Glutamatergic neuron (in vitro differentiated cells): ENCODE results near the gene DNAH2. TPM values are rescaled to one million over a fixed set of nuclear protein-coding genes. Genes with fewer than 3 reads are reported as not detected.

ENCODE experiments used
- DNase-seq: peaks from one replicate; pipeline ENCODE4 v3.0.0; 2022
- H3K27ac Mint-ChIP-seq: one replicate; pipeline ENCODE4 v1.8.0; 2020; ENCODE audit warnings: mild to moderate bottlenecking, mixed read lengths, inconsistent platforms; ENCODE audit not compliant: unreplicated experiment
- H3K27me3 Mint-ChIP-seq: one replicate; pipeline ENCODE4 v1.8.0; 2020; ENCODE audit warnings: mild to moderate bottlenecking, moderate library complexity, mixed read lengths, inconsistent platforms; ENCODE audit not compliant: unreplicated experiment
- H3K36me3 Mint-ChIP-seq: one replicate; pipeline ENCODE4 v1.8.0; 2020; ENCODE audit warnings: mild to moderate bottlenecking, mixed read lengths, inconsistent platforms; ENCODE audit not compliant: unreplicated experiment
- H3K4me1 Mint-ChIP-seq: one replicate; pipeline ENCODE4 v1.8.0; 2020; ENCODE audit warnings: mild to moderate bottlenecking, low read depth, mixed read lengths, inconsistent platforms; ENCODE audit not compliant: unreplicated experiment
- H3K4me3 Mint-ChIP-seq: one replicate; pipeline ENCODE4 v1.8.0; 2020; ENCODE audit warnings: mild to moderate bottlenecking, mixed read lengths, inconsistent platforms; ENCODE audit not compliant: unreplicated experiment
- H3K9me3 Mint-ChIP-seq: one replicate; pipeline ENCODE4 v1.8.0; 2020; ENCODE audit warnings: mild to moderate bottlenecking, moderate library complexity, mixed read lengths, inconsistent platforms; ENCODE audit not compliant: unreplicated experiment
- total RNA-seq: library from RNA; stranded (reverse); fragmentation: NEBNext Ultra II Directional; extraction: Animal tissue kit (Norgen Biotek cat#: 25700); gene quantifications from one replicate; pipeline ENCODE4 v1.2.1, GENCODE V29; 2021; ENCODE audit not compliant: unreplicated experiment
- TF ChIP-seq, protein P1 (sequence below): fragments of 200-600 bp; sonication (generic); IDR thresholded peaks from one replicate; pipeline ENCODE4 v1.5.0; 2021; ENCODE audit not compliant: partially characterized antibody, unreplicated experiment

The DNAH2 gene
- total RNA-seq, 1 donor from 2014 or later = 0.07 TPM

DNA sequence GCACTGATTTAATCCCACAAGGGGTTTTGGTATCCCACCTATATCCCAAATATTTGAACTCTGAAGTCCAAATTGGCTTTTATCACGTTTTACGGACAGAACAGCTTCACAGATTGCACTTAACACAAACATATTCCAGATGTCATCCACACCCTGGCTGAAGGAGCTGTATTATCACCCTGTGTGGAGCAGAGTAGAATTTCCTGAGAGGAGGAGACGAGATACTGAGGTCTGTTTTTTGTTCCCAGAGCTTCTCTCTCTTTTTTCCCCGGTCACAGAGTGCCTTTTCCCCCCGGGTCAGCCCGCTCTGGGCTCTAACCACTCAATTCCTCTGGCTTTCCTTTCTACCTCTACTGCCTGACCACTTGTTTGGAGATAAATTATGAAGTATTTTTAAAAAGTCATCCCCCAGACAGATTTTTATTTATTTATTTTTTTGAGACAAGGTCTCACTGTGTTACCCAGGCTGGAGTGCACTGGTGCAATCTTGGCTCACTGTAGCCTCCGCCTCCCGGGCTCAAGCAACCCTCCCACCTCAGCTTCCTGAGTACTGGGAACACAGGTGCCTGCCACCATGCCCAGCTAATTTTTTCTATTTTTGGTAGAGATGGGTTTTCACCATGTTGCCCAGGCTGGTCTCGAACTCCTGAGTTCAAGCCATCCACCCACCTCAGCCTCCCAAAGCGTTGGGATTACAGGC is 30.7 kb downstream of the DNAH2 start:
- Mint-ChIP-seq H3K36me3 (peaks cover 5% of the 10 kb centered on the region), H3K4me3 (no peak overlapping the region), H3K9me3 (peaks cover 3% of the 10 kb centered on the region), H3K4me1 (no peaks in the 10 kb centered on the region), H3K27me3 (no peaks in the 10 kb centered on the region), H3K27ac (no peak overlapping the region)
- no peak for DNase-seq
- TF ChIP-seq, protein P1, sequence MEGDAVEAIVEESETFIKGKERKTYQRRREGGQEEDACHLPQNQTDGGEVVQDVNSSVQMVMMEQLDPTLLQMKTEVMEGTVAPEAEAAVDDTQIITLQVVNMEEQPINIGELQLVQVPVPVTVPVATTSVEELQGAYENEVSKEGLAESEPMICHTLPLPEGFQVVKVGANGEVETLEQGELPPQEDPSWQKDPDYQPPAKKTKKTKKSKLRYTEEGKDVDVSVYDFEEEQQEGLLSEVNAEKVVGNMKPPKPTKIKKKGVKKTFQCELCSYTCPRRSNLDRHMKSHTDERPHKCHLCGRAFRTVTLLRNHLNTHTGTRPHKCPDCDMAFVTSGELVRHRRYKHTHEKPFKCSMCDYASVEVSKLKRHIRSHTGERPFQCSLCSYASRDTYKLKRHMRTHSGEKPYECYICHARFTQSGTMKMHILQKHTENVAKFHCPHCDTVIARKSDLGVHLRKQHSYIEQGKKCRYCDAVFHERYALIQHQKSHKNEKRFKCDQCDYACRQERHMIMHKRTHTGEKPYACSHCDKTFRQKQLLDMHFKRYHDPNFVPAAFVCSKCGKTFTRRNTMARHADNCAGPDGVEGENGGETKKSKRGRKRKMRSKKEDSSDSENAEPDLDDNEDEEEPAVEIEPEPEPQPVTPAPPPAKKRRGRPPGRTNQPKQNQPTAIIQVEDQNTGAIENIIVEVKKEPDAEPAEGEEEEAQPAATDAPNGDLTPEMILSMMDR = no peak

DNA sequence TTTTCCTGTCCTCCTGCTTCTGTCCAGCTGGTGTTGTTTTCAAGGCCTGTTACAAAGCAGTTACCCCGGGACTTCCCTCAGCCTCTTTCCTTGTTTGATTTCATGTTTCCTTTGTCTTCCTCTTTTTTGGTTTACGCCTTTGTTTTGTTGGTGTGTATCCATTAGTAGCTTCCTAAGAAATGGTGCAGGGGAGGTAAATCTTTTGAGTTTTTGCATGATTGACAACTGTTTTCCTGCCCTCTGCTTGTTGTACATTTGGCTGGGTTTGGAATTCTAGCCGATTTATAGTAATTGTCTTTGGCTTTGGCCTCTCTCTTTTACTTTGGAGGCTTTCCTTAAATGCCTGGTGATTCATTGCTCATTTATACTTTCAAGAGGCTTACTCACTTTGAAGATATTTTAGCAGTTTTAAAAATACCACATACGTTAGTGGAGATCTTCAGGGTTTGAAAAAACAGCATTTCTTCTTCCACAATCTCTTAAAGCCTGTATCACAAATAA is 32.8 kb downstream of the DNAH2 start:
- Mint-ChIP-seq H3K4me3 (no peak overlapping the region), H3K36me3 (peaks cover 5% of the 10 kb centered on the region), H3K4me1 (no peaks in the 10 kb centered on the region), H3K27ac (no peak overlapping the region), H3K9me3 (no peaks in the 10 kb centered on the region), H3K27me3 (peaks cover 2% of the 10 kb centered on the region)
- TF ChIP-seq, protein P1 = no peak
- DNase-seq = no peak

DNA sequence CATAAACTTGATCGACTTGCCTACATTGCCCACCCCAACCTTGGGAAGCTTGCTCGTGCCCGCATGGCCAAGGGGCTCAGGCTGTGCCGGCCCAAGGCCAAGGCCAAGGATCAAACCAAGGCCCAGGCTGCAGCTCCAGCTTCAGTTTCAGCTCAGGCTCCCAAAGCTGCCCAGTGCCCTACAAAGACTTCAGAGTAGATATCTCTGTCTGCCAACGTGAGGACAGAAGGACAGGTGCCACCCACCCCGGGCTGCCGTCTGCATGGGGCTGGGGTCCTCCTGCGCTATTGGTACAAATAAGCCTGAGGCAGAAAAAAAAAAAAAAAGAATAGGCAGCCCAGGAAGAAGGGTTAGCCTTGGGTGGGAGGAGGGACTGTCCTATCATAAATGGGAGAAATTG is 37.1 kb downstream of the DNAH2 start:
- H3K9me3 Mint-ChIP-seq = no peaks in the 10 kb centered on the region
- no peak overlapping the region for H3K4me3 Mint-ChIP-seq
- DNase-seq = no peak
- peaks cover 2% of the 10 kb centered on the region for H3K27me3 Mint-ChIP-seq
- no peaks in the 10 kb centered on the region for H3K4me1 Mint-ChIP-seq
- H3K27ac Mint-ChIP-seq = no peak overlapping the region
- TF ChIP-seq, protein P1 = no peak
- peaks cover 5% of the 10 kb centered on the region for H3K36me3 Mint-ChIP-seq

DNA sequence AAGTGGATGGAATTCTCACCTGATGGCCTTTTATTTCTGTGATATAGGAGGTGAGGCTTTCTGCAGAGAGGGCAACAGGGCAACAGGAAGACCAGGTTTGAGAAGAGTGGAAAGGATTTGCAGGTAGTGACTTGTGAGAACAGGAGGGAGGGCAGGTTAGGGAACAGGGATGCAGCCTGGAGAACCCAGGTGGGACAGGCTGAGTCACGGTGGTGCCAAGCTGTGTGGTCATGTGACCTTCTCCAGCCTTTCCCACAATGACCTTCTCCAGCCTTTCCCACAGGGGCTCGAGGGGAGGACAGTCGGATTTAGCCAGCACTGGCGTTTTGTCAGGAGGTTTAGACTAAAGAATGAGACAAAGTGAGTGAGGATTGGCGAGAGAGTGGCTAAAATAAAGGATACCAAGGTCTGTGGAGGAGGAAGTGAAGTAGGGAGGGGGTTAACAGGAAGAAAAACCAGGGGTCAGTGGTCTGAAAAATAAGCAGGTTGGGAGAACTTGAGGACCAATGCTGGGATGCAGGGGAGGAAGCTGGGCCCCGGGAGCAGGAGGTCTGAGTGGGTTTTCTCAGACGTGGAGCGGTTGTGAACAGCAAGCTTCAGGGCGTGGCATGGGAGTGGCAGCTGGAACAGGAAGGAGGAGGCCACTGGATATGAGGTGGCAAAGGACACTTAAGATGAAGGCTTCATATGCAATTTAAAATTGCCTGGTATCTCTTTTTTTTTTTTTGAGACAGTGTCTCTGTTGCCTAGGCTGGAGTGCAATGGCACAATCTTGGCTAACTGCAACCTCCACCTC is 37.7 kb downstream of the DNAH2 start:
- no peak for DNase-seq
- H3K4me3 Mint-ChIP-seq = no peak overlapping the region
- TF ChIP-seq, protein P1 = no peak
- no peak overlapping the region for H3K27ac Mint-ChIP-seq
- H3K9me3 Mint-ChIP-seq = no peaks in the 10 kb centered on the region
- H3K27me3 Mint-ChIP-seq = peaks cover 2% of the 10 kb centered on the region
- peaks cover 5% of the 10 kb centered on the region for H3K36me3 Mint-ChIP-seq
- H3K4me1 Mint-ChIP-seq = no peaks in the 10 kb centered on the region

DNA sequence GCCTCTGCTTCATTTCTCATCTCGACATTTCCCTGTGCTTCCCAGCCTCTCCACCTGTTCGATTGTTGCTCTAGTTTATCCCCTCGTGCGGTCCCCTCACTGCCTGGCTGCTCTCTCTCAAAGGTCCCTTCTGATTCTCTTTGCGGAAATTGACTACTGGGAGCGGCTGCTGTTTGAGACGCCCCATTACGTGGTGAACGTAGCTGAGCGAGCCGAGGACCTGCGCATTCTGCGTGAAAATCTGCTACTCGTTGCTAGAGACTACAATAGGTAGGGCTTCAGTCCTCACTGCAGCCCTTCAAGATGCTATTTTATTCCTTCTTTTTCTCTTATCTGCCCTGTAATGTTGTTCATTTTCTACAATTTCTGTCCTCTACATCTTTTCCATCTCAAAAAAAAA is 39.4 kb downstream of the DNAH2 start:
- no peaks in the 10 kb centered on the region for H3K4me1 Mint-ChIP-seq
- no peak for DNase-seq
- peaks cover 5% of the 10 kb centered on the region for H3K36me3 Mint-ChIP-seq
- H3K4me3 Mint-ChIP-seq = no peak overlapping the region
- peaks cover 2% of the 10 kb centered on the region for H3K27me3 Mint-ChIP-seq
- H3K27ac Mint-ChIP-seq = no peak overlapping the region
- no peaks in the 10 kb centered on the region for H3K9me3 Mint-ChIP-seq
- TF ChIP-seq, protein P1 = no peak
